Activated B cell treated with CpG ODN at 0.5 μM for 24 hours (primary cell): Measurements from ENCODE around the gene FAM221B. TPM values are rescaled to one million over a fixed set of nuclear protein-coding genes. Genes with fewer than 3 reads are reported as not detected.
A peak's percentile ranks its signal among the peaks of the same experiment; 100 is the strongest.

ENCODE experiments used
- ATAC-seq: fragments of 200-7000 bp; cut with Tn5 transposase; one replicate; pipeline ENCODE4 v1.10.0; 2021; ENCODE audit warnings: low read depth, mild to moderate bottlenecking, moderate library complexity
- CTCF ChIA-PET: fragments of 350-600 bp; sonication (Branson Sonifier 250); formaldehyde crosslinking; loops from one replicate; lab custom pipeline; 2021; ENCODE audit warnings: antibody characterized with exemption; lab: Charles Lee
- POLR2A ChIA-PET: fragments of 350-600 bp; sonication (Branson Sonifier 250); formaldehyde crosslinking; loops from one replicate; lab custom pipeline; 2021; ENCODE audit warnings: antibody characterized with exemption; lab: Charles Lee
- DNase-seq: peaks from one replicate; pipeline ENCODE4 v3.0.0; 2022
- H3K27ac Mint-ChIP-seq: one replicate; pipeline ENCODE4 v1.8.0; 2020; ENCODE audit warnings: mixed read lengths
- H3K27me3 Mint-ChIP-seq: one replicate; pipeline ENCODE4 v1.8.0; 2021; ENCODE audit warnings: mixed read lengths
- H3K36me3 Mint-ChIP-seq: one replicate; pipeline ENCODE4 v1.8.0; 2021; ENCODE audit warnings: low read depth, mixed read lengths
- H3K4me1 Mint-ChIP-seq: one replicate; pipeline ENCODE4 v1.8.0; 2021; ENCODE audit warnings: mixed read lengths
- H3K4me3 Mint-ChIP-seq: one replicate; pipeline ENCODE4 v1.8.0; 2020; ENCODE audit warnings: mild to moderate bottlenecking, mixed read lengths
- H3K9me3 Mint-ChIP-seq: one replicate; pipeline ENCODE4 v1.8.0; 2020; ENCODE audit warnings: mixed read lengths
- intact Hi-C: fragments of 100-400 bp; cut with micrococcal nuclease; formaldehyde crosslinking; loops from one replicate; pipeline ENCODE4 v1.15.1; 2024
- total RNA-seq: library from RNA; stranded (reverse); gene quantifications from 2 replicates; pipeline ENCODE4 v1.2.3, GENCODE V29; 2022
- TF ChIP-seq, protein P1 (sequence below): fragments of 200-600 bp; IDR thresholded peaks from one replicate; pipeline ENCODE4 v1.8.0; 2022; ENCODE audit warnings: antibody characterized with exemption, mild to moderate bottlenecking

FAM221B gene
- total RNA-seq, 1 donor from 2014 or later, result not detected

DNA sequence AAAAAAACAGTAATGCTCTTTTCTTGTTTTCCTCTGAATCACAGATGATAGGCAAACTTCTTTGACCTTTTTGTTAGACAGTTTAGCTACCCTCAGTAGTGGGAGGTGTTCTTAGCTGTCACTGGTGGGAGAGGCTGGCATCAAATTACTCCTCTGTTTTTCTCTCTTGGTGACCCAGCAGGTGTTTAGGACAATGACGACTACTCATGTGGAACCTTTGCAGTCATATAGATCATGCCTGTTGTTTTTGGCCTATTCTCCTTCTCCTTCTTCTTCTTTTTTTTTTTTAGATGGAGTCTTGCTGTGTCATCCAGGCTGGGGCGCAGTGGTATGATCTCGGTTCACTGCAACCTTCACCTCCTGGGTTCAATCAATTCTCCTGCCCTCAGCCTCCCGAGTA is 52.5 kb downstream of the FAM221B start:
- ChIA-PET POLR2A (interaction anchor here (0.6 to 1.1 kb wide), 4 partner anchors 17 to 50 kb away, joined by 3 to 6 read pairs (median 4); no protein-coding TSS in a partner anchor), CTCF (interaction anchor here (1.3 to 1.6 kb wide), 3 partner anchors 14 to 106 kb away, joined by 4 to 9 read pairs (median 5); no protein-coding TSS in a partner anchor)
- Mint-ChIP-seq H3K4me3 (no peak overlapping the region), H3K27ac (no peak overlapping the region), H3K27me3 (no peaks in the 10 kb centered on the region), H3K4me1 (peaks cover 17% of the 10 kb centered on the region), H3K36me3 (peaks cover 9% of the 10 kb centered on the region), H3K9me3 (no peaks in the 10 kb centered on the region)
- TF ChIP-seq, protein P1, sequence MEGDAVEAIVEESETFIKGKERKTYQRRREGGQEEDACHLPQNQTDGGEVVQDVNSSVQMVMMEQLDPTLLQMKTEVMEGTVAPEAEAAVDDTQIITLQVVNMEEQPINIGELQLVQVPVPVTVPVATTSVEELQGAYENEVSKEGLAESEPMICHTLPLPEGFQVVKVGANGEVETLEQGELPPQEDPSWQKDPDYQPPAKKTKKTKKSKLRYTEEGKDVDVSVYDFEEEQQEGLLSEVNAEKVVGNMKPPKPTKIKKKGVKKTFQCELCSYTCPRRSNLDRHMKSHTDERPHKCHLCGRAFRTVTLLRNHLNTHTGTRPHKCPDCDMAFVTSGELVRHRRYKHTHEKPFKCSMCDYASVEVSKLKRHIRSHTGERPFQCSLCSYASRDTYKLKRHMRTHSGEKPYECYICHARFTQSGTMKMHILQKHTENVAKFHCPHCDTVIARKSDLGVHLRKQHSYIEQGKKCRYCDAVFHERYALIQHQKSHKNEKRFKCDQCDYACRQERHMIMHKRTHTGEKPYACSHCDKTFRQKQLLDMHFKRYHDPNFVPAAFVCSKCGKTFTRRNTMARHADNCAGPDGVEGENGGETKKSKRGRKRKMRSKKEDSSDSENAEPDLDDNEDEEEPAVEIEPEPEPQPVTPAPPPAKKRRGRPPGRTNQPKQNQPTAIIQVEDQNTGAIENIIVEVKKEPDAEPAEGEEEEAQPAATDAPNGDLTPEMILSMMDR, result no peak
- ATAC-seq, result peak; percentile 81
- no peak for DNase-seq
- intact Hi-C loops, result no loop called here

DNA sequence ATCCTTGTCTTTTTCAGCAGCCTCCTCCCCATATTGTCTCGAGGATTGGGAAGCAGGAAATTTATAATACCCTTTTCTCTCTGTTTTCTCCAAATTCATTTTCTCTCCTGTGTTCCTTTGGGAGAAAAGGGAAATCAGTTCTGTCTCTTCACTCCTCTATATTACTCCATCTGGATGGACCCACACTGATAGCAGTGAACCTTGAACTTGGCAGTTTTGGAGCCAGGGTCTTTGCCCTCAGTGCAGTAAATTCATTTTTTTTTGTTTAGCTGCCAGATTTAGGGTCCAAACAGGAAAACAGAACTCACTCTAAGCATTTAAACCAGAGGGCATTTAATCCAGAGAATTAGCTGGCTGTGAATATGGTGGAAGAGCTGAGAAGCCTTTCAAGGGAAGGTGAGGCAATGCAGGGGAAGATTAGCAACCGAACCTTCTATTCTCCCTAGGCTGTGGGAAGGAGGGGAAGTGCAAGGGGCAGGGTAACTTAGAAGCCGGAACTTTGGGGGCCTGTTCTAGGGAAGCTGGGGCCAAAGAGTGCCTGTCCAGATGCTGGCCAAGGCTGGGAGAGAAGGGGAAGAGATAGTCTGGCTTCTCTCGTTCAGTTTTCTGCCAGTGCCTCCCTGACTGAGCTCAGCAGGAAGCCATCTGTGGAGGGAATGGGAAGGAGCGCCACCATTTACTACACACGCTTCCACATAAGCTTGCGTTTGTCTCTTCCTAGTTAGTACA is 53.5 kb downstream of the FAM221B start:
- no peak for DNase-seq
- ATAC-seq, result no peak
- Mint-ChIP-seq H3K27me3 (no peaks in the 10 kb centered on the region), H3K36me3 (peaks cover 4% of the 10 kb centered on the region), H3K27ac (peak overlapping the region; percentile 53), H3K4me1 (peaks cover 17% of the 10 kb centered on the region), H3K4me3 (no peak overlapping the region), H3K9me3 (no peaks in the 10 kb centered on the region)
- ChIA-PET CTCF (interaction anchor here (1.3 to 1.6 kb wide), 3 partner anchors 15 to 107 kb away, joined by 4 to 9 read pairs (median 5); no protein-coding TSS in a partner anchor), POLR2A (interaction anchor here (0.6 to 1.1 kb wide), 3 partner anchors 16 to 51 kb away, joined by 3 to 6 read pairs (median 3); no protein-coding TSS in a partner anchor)
- TF ChIP-seq, protein P1, result no peak
- intact Hi-C loops, result no loop called here

DNA sequence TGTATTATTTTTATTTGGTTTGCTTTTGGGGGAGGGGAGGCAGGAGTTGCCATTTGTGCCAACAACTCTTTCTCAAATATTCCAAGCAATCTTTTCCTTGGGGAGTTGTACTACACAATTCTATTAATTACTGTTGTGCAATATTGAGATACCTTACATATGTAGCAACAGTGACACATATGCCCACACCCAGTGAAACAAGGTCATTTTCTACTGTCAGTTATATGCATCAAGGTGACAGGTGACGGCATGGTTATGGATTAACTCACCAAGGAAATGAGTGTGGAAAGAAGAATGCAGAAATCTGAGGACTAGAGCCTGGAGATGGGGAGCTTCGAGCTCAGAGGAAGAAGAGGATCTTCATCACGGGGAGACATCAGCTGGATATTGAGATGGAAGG is 56.6 kb downstream of the FAM221B start:
- no peak overlapping the region for H3K27ac Mint-ChIP-seq
- TF ChIP-seq, protein P1, result no peak
- ATAC-seq, result no peak
- H3K27me3 Mint-ChIP-seq, result no peaks in the 10 kb centered on the region
- H3K4me1 Mint-ChIP-seq, result peaks cover 18% of the 10 kb centered on the region
- DNase-seq, result no peak
- H3K4me3 Mint-ChIP-seq, result no peak overlapping the region
- H3K9me3 Mint-ChIP-seq, result no peaks in the 10 kb centered on the region
- intact Hi-C loops, result no loop called here
- peaks cover 2% of the 10 kb centered on the region for H3K36me3 Mint-ChIP-seq
- POLR2A ChIA-PET, result interaction anchor here (0.7 kb wide), 1 partner anchor 641 kb away, joined by 3 read pairs; no protein-coding TSS in a partner anchor
- CTCF ChIA-PET, result no interaction called here

DNA sequence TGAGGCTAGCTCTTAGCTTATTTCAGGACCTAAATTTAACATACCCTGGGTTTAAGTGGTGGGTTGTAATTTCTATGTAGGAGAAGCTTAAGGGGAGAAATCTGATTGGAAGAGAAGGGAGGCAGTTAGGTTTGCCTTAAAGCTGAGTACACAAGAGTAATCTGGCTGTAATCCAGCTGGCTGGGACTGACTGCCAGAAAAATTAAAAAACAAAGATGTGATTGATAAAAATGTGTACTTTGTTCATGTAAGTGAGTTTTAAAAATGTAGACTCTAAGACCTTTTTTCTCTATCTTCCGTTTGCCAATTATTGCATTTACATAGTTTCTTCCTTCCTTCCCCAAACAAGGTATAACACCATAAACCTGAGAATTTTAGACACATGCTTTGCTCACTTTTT is 57.0 kb downstream of the FAM221B start:
- POLR2A ChIA-PET, result interaction anchor here (1.1 kb wide), 1 partner anchor 15 kb away, joined by 3 read pairs; no protein-coding TSS in a partner anchor

DNA sequence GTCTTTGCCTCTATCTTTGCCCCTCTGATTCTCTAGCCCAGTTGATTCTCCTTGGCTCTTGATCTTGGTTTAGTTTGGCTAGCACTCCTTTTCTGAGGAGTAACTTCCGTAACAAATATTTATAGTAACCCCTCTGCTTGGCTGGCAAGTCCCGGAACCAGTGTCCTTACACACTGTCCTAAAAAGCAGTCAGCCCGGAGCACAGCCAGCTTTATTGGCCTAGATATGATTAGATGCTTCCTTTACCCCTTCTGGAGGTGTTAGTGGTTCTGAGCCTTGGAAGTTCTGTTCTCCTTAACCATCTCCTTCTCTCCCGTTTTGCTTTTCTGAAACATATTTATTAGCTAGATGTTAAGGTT is 57.5 kb downstream of the FAM221B start:
- peaks cover 2% of the 10 kb centered on the region for H3K36me3 Mint-ChIP-seq
- ATAC-seq (no peak), DNase-seq (no peak)
- ChIA-PET POLR2A (interaction anchor here (0.6 to 1.1 kb wide), 2 partner anchors 15 to 21 kb away, joined by 3 read pairs; no protein-coding TSS in a partner anchor), CTCF (no interaction called here)
- intact Hi-C loops, result no loop called here
- H3K27ac Mint-ChIP-seq, result no peak overlapping the region
- TF ChIP-seq, protein P1, result no peak
- peaks cover 17% of the 10 kb centered on the region for H3K4me1 Mint-ChIP-seq
- H3K27me3 Mint-ChIP-seq, result no peaks in the 10 kb centered on the region
- no peak overlapping the region for H3K4me3 Mint-ChIP-seq
- no peaks in the 10 kb centered on the region for H3K9me3 Mint-ChIP-seq

More for the DNA sequence above, 57.0 kb downstream of the FAM221B start:
- DNase-seq (no peak), ATAC-seq (no peak)
- Mint-ChIP-seq H3K27ac (no peak overlapping the region), H3K27me3 (no peaks in the 10 kb centered on the region), H3K9me3 (no peaks in the 10 kb centered on the region), H3K4me1 (peaks cover 20% of the 10 kb centered on the region), H3K4me3 (no peak overlapping the region), H3K36me3 (peaks cover 2% of the 10 kb centered on the region)
- CTCF ChIA-PET, result no interaction called here
- intact Hi-C loops, result no loop called here
- TF ChIP-seq, protein P1, result no peak
